Right cardiac atrium (tissue), 5 donors: ENCODE data around the gene KASH5. TPM values are rescaled to one million over a fixed set of nuclear protein-coding genes. Genes with fewer than 3 reads are reported as not detected.

Source experiments
- ATAC-seq, 2 donors: fragments of 200-7000 bp; cut with Tn5 transposase; one replicate each; pipeline versions ENCODE4 v1.8.0 to v1.9.1; 2020; ENCODE audit warnings: moderate library complexity in 2 of 2, mild to moderate bottlenecking in 1 of 2
- DNase-seq, 3 donors: peaks; one replicate each; pipeline ENCODE4 v3.0.0-alpha.2; 2020
- H3K27ac ChIP-seq: one replicate; pipeline ENCODE4 v1.5.1; 2013; ENCODE audit warnings: mild to moderate bottlenecking, low read length, control low read depth, moderate library complexity
- H3K27me3 ChIP-seq: one replicate; pipeline ENCODE4 v1.6.1; 2013; ENCODE audit not compliant: control insufficient read depth, insufficient read depth
- H3K4me1 ChIP-seq: one replicate; pipeline ENCODE4 v1.6.1; 2013; ENCODE audit warnings: low read length; ENCODE audit not compliant: control insufficient read depth, insufficient read depth
- H3K4me3 ChIP-seq: one replicate; pipeline ENCODE4 v1.5.1; 2013; ENCODE audit warnings: low read length, control low read depth
- H3K9me3 ChIP-seq: one replicate; pipeline ENCODE4 v1.6.1; 2013; ENCODE audit warnings: low read length; ENCODE audit not compliant: control insufficient read depth
- WGBS: extraction: QIAGEN DNeasy Blood & Tissue Kit; methylation state at CpG from one replicate; pipeline ENCODE4 v1.1.7; 2013; 5-methylcytosine and 5-hydroxymethylcytosine counted together
- intact Hi-C, 4 donors: fragments of 100-400 bp; cut with DNase I; formaldehyde crosslinking; loops; one replicate each; pipeline versions ENCODE4 v1.11.0 to v1.14.0; 2022 to 2023
- polyA plus RNA-seq: library from polyadenylated mRNA; stranded (reverse); fragments of 200-250 nt; gene quantifications from one replicate; pipeline ENCODE4 v1.2.3, GENCODE V29; 2013
- total RNA-seq, 4 donors: library from RNA; stranded (reverse); fragmentation: NEBNext Ultra II Directional; extraction: Animal tissue kit (Norgen Biotek cat#: 25700); gene quantifications; one replicate each; pipeline ENCODE4 v1.2.1, GENCODE V29; 2021
- donor health status: healthy with polysubstance abuse.
- donor health status: DM: no; HTN: yes; CAD: no.
- donor health status: DM: no; HTN: no; CAD: no.
- donor health status: DM: no; HTN: yes; CAD: no; lungs with severe emphysema.
- donor health status: DM: yes; HTN: yes; CAD: no.

KASH5 gene
- total and polyA plus RNA-seq, 5 donors = not detected

GRCh38 chr19:49431330-49431749 is 43.3 kb downstream of the KASH5 start:
- intact Hi-C loops = no loop called here
- peak in 1 of 3 donors; percentile 52 for DNase-seq
- WGBS = 51% methylated on average over 29 of the region's 29 CpGs
- ATAC-seq = no peak
- H3K27ac ChIP-seq = no peak overlapping the region
- no peaks in the 10 kb centered on the region for H3K4me1 ChIP-seq
- H3K27me3 ChIP-seq = no peaks in the 10 kb centered on the region
- no peak overlapping the region for H3K4me3 ChIP-seq
- no peaks in the 10 kb centered on the region for H3K9me3 ChIP-seq

GRCh38 chr19:49432141-49433073 is 44.4 kb downstream of the KASH5 start:
- DNase-seq = peak in 1 of 3 donors; percentile 36
- Histone ChIP-seq H3K4me3 (no peak overlapping the region), H3K27me3 (no peaks in the 10 kb centered on the region), H3K27ac (no peak overlapping the region), H3K4me1 (no peaks in the 10 kb centered on the region), H3K9me3 (no peaks in the 10 kb centered on the region)
- intact Hi-C loops = no loop called here
- ATAC-seq = no peak
- 14% methylated on average over 63 of the region's 63 CpGs for WGBS

GRCh38 chr19:49433240-49433901 is 45.3 kb downstream of the KASH5 start:
- DNase-seq (peak in 1 of 3 donors; percentile 15), ATAC-seq (no peak)
- Histone ChIP-seq H3K27me3 (no peaks in the 10 kb centered on the region), H3K9me3 (no peaks in the 10 kb centered on the region), H3K4me1 (no peaks in the 10 kb centered on the region), H3K27ac (no peak overlapping the region), H3K4me3 (no peak overlapping the region)
- WGBS = 26% methylated on average over 31 of the region's 31 CpGs
- intact Hi-C loops = no loop called here

- Histone ChIP-seq H3K4me1 (no peaks in the 10 kb centered on the region), H3K27ac (no peak overlapping the region), H3K4me3 (no peak overlapping the region), H3K27me3 (no peaks in the 10 kb centered on the region), H3K9me3 (no peaks in the 10 kb centered on the region)
- intact Hi-C loops = loop anchor here in 1 of 4 donors (5.0 kb wide), 1 partner anchor 38 kb away; no protein-coding TSS in a partner anchor
- 88% methylated on average over 18 of the region's 18 CpGs for WGBS
- DNase-seq = no peak
- ATAC-seq = no peak
Measured at GRCh38 chr19:49434907-49435583, 47.0 kb downstream of the KASH5 start.

GRCh38 chr19:49435670-49436069 is 47.6 kb downstream of the KASH5 start:
- intact Hi-C loops = loop anchor here in 1 of 4 donors (5.0 kb wide), 1 partner anchor 38 kb away; no protein-coding TSS in a partner anchor
- Histone ChIP-seq H3K27ac (no peak overlapping the region), H3K4me1 (no peaks in the 10 kb centered on the region), H3K9me3 (no peaks in the 10 kb centered on the region), H3K27me3 (no peaks in the 10 kb centered on the region), H3K4me3 (no peak overlapping the region)
- 85% methylated on average over 10 of the region's 10 CpGs for WGBS
- DNase-seq = no peak
- ATAC-seq = no peak

GRCh38 chr19:49436381-49437017 is 48.5 kb downstream of the KASH5 start:
- WGBS = 17% methylated on average over 42 of the region's 42 CpGs
- Histone ChIP-seq H3K9me3 (no peaks in the 10 kb centered on the region), H3K4me1 (no peaks in the 10 kb centered on the region), H3K4me3 (no peak overlapping the region), H3K27me3 (no peaks in the 10 kb centered on the region), H3K27ac (no peak overlapping the region)
- ATAC-seq = no peak
- intact Hi-C loops = loop anchor here in 1 of 4 donors (5.0 kb wide), 1 partner anchor 39 kb away; no protein-coding TSS in a partner anchor
- DNase-seq = peak in 1 of 3 donors; percentile 67

GRCh38 chr19:49437231-49437630 is 49.2 kb downstream of the KASH5 start:
- DNase-seq = peak in 2 of 3 donors; percentile 40 to 62
- H3K9me3 ChIP-seq = no peaks in the 10 kb centered on the region
- intact Hi-C loops = loop anchor here in 1 of 4 donors (5.0 kb wide), 1 partner anchor 40 kb away; no protein-coding TSS in a partner anchor

GRCh38 chr19:49438261-49438660 is 50.2 kb downstream of the KASH5 start:
- DNase-seq (peak in 1 of 3 donors; percentile 36), ATAC-seq (no peak)
- no peaks in the 10 kb centered on the region for H3K9me3 ChIP-seq
- no peaks in the 10 kb centered on the region for H3K27me3 ChIP-seq
- H3K27ac ChIP-seq = no peak overlapping the region
- no peaks in the 10 kb centered on the region for H3K4me1 ChIP-seq
- H3K4me3 ChIP-seq = no peak overlapping the region
- WGBS = 20% methylated on average over 6 of the region's 6 CpGs
- intact Hi-C loops = loop anchor here in 1 of 4 donors (5.0 kb wide), 1 partner anchor 41 kb away; no protein-coding TSS in a partner anchor

More at GRCh38 chr19:49437231-49437630, 49.2 kb downstream of the KASH5 start:
- WGBS = 14% methylated on average over 8 of the region's 8 CpGs
- no peak overlapping the region for H3K27ac ChIP-seq
- H3K4me3 ChIP-seq = no peak overlapping the region
- no peak for ATAC-seq
- H3K27me3 ChIP-seq = no peaks in the 10 kb centered on the region
- H3K4me1 ChIP-seq = no peaks in the 10 kb centered on the region

GRCh38 chr19:49439836-49440235 is 51.8 kb downstream of the KASH5 start:
- DNase-seq = peak in 1 of 3 donors; percentile 4
- intact Hi-C loops = loop anchor here (5.0 to 10.0 kb wide), 4 partner anchors 43 to 175 kb away; partner anchors contain the start of genes DKKL1 (in 1 of the 4) and TEAD2 (in 1 of the 4)
- no peak overlapping the region for H3K4me3 ChIP-seq

More at GRCh38 chr19:49439836-49440235, 51.8 kb downstream of the KASH5 start:
- 45% methylated on average over 6 of the region's 6 CpGs for WGBS
- H3K4me1 ChIP-seq = no peaks in the 10 kb centered on the region
- H3K27me3 ChIP-seq = no peaks in the 10 kb centered on the region
- H3K27ac ChIP-seq = no peak overlapping the region
- no peaks in the 10 kb centered on the region for H3K9me3 ChIP-seq
- ATAC-seq = no peak
